HFF-Myc (cell line): ENCODE data around the gene PDS5B.

ENCODE experiments used
- DNase-seq: peaks from one replicate; pipeline ENCODE4 v3.0.0-alpha.2; 2011; ENCODE audit warnings: low read depth; ENCODE audit errors: extremely low read depth
- H3K4me3 ChIP-seq: replicated peaks from 2 replicates; pipeline ENCODE4 v1.5.1; 2011; ENCODE audit warnings: low read depth, mild to moderate bottlenecking, control low read depth, low read length
- CTCF ChIP-seq: IDR thresholded peaks from 2 replicates; pipeline ENCODE4 v1.5.1; 2012; ENCODE audit warnings: mild to moderate bottlenecking, low read depth, low read length, control low read depth; ENCODE audit errors: missing control alignments

The PDS5B gene

GRCh38 chr13:32754179-32754578, 167.9 kb downstream of the PDS5B start:
- no peak for TF ChIP-seq CTCF
- DNase-seq = no peak
- no peak overlapping the region for H3K4me3 ChIP-seq

- no peak for DNase-seq
- TF ChIP-seq CTCF = no peak
- no peak overlapping the region for H3K4me3 ChIP-seq
Measured at GRCh38 chr13:32759152-32759551, 172.9 kb downstream of the PDS5B start.

GRCh38 chr13:32761472-32761871, 175.2 kb downstream of the PDS5B start:
- H3K4me3 ChIP-seq = no peak overlapping the region
- DNase-seq = no peak
- no peak for TF ChIP-seq CTCF

- no peak overlapping the region for H3K4me3 ChIP-seq
- no peak for TF ChIP-seq CTCF
- no peak for DNase-seq
Measured at GRCh38 chr13:32779119-32779518, 192.9 kb downstream of the PDS5B start.

- no peak for DNase-seq
- TF ChIP-seq CTCF = no peak
- H3K4me3 ChIP-seq = no peak overlapping the region
Measured at GRCh38 chr13:32781906-32782305, 195.7 kb downstream of the PDS5B start.

- peak; percentile 7 for DNase-seq
- no peak for TF ChIP-seq CTCF
- no peak overlapping the region for H3K4me3 ChIP-seq
Measured at GRCh38 chr13:32783067-32783466, 196.8 kb downstream of the PDS5B start.

- peak; percentile 6 for DNase-seq
- H3K4me3 ChIP-seq = no peak overlapping the region
- peak; percentile 22 for TF ChIP-seq CTCF
Measured at GRCh38 chr13:32790731-32791130, 204.5 kb downstream of the PDS5B start.
